ENCODE measurements around the gene SH3RF1.

The SH3RF1 gene

DNA sequence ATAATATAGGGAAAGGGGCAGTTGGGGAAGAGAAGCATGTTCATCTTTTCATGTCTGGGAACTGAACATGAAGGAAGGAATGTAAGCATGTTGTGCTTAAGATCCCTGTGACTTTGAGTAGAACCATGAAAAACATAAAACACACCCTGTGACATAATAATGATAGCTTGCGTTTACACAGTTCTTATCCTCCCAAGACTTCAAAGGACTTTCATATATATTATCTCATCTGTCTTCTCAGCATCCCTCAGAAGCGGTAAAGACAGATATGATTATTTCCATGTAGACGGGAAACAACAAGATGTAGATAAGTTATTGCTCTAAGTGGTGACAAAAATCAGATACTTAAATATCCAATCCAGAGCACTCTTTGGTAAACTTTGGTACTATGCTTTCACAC, 3.3 kb upstream of the SH3RF1 start:
- DNase-seq = no peak

- DNase-seq = peak; percentile 47
Observed at GRCh38 chr4:169272265-169272886, 1.6 kb upstream of the SH3RF1 start.

DNA sequence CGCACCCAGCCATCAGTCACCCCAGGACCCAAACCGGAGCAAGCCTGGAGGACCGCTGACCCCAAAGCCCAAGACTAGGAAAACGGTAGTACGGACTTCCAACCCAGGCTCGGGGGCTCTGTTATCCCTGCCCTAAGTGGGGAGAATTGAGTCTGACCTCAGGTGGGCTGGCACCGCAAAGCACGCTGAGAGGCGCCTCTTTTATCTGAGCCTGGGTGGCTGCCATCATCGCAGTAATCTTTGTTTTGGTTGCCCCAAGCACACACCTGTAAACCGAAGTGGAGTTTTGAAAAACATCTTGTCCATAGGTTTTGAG, 894 bp upstream of the SH3RF1 start:
- no peak for DNase-seq

DNA sequence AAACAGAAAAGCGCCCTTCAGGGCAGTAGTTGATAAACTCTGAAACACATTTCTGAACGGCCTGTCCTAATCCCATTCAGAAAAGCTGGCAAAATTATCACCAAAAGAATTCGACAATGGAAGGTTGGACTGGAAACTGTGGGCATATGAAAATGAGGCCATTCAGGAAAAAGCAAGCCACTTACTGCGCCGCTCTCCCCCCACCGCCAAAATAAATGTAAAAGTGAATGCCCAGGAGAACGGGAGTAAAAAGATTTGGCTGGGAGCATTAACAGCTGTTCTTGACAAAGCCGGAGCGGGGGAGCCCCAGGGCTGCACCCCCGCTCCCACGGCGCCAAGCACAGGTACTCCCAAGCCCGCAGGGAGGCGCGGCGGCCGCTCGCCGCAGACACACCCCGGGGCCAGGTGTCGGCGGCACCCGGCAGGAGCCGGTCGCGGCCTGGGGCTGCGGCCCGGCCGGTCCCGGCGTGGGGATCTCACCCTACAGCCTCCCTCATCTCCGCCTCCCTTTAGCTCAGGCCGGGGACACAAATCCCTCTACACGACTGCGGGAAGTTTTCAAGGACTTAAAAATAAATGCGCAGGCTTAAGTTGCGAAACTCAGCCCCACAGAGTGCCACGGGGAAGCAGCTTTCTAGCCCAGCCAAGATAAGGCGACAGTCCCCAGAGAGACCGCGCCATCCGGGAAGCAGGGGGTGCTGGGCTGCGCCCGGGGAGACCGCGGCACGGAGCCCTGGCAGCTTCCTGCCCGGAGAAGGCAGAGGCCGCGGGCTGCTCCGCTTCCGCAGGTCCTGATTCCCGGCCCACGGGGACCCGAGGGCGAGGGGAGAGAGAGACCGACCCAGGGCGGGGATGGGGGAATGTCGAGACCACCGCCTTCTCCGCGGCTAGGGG, 593 bp downstream of the SH3RF1 start:
- DNase-seq = peak; percentile 79

- peak; percentile 24 for DNase-seq
Observed at GRCh38 chr4:169268951-169269760, 1.6 kb downstream of the SH3RF1 start.

DNA sequence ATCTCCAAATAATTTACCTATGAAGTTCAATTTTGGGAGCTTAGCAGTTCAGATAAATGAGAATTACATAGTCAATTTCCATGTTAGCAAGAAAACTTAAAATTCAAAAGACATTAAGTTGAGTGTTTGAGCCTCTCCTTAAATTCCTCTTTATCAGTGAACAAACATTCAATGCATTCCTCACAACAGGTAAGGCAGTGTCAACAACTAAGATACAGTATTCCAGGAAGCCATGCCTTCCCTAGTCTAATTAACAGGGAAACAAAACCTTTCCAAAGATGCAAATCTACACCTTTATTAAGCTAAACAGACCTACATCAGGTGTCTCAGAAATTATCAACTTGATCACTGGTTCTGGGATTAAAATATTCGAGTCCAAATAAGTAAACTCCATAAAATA, 3.7 kb downstream of the SH3RF1 start:
- DNase-seq = no peak

DNA sequence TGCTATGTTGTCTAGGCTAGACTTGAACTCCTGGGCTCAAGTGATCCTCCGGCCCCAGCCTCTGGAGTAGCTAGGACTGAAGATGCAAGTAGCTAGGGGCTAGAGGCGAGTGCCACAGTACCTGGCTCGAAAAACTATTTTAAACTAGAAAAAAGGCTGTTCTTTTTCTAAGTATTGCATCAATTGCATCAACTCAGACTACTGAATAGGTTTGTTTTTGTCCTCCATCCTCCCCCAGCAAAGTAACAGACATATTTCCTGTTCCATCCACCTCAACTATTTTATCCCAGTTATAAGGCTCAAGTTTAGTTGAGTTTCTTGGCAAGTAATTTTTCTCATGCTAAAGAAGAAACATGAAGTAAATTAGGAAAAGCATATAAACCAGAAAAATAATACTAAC, 4.1 kb downstream of the SH3RF1 start:
- no peak for DNase-seq

DNA sequence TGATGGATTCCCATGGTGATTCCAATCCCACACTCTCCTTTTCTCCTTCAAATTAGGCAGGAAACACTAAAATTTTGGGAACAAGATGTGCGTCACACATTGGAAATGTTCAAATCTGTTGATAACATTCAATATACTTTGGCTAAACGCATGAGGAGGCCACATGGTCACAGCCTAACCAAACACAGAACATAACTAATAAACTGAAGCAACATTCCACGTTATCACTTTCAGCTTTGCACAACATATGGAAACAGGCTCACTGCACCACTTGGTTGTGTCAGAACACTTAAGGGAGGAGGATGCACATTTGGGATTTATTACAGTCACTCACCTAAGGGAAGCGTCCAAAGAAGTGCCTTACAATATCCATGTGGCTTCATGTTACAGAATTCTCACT, 4.7 kb downstream of the SH3RF1 start:
- DNase-seq = no peak

DNA sequence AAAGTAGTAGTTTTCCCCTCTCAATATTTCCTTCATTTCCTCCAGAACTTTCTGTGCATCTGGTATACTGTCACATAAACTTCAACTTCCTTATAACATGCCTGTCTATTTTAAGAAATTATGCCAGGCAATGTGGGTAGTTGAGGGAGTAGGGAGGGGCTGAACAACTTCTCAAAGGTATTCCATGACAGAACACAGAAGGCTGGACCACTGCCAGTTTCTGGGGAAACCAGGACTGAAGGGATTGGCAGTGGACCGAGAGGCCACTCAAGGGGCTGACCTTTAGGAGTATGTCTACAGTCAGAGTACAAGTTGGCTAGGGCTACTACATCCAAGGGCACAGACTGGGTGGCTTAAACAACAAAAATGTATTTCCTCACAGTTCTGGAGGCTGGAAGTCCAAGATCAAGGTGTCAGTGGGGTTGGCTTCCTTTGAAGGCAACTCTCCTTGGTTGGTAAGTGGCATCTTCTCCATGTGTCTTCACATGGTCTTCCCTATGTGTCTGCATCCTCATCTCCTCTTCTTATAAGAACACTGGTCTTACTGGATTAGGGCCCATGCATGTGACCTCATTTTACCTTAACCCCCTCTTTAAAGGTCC, 6.9 kb downstream of the SH3RF1 start:
- DNase-seq = peak; percentile 27

DNA sequence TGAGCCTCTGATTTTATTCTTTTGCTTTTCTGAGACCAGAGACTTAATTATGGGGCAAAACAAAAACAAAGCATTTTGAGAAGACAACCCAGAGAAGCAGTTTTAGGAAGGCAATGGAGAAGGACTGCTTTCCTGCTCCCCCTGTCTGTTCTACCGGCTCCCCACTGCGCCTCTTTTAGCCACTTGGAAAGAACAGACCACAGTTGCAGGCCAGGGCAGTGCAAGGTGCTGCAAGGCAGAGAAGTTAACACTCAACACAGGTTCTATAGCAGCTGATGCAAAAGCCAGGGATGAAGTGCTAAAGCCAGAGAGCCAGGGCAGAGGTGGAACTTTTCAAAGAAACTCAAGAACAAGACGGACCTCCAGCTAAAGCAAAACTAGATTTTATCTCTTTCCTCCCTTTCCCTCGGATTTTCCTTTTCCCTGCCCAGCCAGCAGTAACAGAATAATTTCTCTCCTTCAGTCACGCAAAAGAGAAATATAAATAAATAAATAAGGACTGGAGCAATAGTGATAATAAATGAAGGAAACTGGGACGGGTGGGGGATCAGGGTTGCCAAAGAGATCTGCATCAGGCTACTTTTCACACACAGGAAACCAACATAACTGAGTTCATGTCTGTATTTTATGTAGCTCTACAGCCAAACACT, 10.4 kb downstream of the SH3RF1 start:
- DNase-seq = no peak

- DNase-seq = no peak
Observed at GRCh38 chr4:169259271-169259670, 11.5 kb downstream of the SH3RF1 start.

DNA sequence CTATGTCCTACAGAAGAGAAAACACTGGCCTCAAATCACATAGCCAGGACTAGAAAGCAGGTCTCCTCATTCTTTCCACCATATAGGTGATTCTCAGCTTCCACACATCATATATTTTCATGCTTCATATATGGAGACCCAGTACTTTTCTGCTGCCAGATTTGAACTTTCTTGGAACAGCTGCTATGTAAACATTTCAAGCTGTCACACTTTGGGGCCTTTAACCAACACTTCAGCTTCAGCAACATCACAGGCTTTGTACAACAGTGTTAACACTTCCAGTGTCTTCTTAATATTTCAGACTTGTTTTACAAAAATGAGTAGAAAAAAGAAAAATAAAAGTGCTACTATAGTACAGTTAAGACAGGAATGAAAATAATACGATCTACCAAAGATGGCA, 12.6 kb downstream of the SH3RF1 start:
- no peak for DNase-seq

- DNase-seq = no peak
Observed at GRCh38 chr4:169256856-169257761, 13.6 kb downstream of the SH3RF1 start.

DNA sequence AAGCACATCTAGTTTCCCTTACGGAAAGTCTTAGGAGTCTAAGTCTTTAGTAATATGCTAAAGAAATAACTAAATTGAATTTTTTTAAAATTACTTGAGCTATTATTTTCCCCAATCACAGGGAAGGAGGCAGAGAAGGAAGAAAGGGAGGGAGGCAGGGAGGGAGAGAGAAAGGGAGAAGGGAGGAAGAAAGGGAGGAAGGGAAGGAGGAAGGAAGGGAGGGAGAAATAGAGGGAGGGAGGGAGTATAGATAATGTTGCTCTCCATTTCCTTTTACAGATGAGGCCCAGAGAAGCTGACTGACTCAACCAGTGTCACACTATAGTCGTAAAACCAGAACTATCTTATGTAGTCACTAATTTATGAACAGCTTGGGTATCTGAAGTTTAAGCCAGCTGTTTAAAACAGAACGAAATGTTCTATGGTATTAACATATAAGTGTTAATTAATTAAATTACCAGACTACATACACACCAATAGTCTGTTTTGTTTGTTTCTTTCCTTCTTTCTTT, 14.6 kb downstream of the SH3RF1 start:
- no peak for DNase-seq

DNA sequence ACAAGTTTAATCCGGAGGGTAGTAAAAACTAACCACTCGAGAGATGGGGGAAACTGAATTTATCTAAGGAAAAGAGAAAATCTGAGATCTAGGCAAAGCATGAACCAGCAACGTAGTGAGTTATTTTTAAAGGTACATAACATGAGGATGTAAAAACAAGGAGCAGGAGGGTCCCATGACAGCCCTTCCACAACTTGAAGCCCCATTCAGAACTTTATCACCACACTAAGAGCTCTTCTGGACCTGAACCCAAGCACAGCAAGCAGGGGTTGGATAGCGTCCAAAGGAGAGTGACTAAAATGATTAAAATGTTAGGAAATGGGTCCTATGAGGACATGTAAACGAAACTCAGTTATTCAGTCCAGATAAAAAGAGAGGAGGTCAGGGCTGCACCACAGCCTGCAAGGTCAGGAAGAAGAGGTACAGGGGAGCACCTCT, 16.2 kb downstream of the SH3RF1 start:
- DNase-seq = no peak

GRCh38 chr4:169253904-169254303, 16.9 kb downstream of the SH3RF1 start:
- no peak for DNase-seq

- no peak for DNase-seq
Observed at GRCh38 chr4:169253113-169253671, 17.6 kb downstream of the SH3RF1 start.

- peak; percentile 83 for DNase-seq
Observed at GRCh38 chr4:169252339-169253112, 18.2 kb downstream of the SH3RF1 start.

DNA sequence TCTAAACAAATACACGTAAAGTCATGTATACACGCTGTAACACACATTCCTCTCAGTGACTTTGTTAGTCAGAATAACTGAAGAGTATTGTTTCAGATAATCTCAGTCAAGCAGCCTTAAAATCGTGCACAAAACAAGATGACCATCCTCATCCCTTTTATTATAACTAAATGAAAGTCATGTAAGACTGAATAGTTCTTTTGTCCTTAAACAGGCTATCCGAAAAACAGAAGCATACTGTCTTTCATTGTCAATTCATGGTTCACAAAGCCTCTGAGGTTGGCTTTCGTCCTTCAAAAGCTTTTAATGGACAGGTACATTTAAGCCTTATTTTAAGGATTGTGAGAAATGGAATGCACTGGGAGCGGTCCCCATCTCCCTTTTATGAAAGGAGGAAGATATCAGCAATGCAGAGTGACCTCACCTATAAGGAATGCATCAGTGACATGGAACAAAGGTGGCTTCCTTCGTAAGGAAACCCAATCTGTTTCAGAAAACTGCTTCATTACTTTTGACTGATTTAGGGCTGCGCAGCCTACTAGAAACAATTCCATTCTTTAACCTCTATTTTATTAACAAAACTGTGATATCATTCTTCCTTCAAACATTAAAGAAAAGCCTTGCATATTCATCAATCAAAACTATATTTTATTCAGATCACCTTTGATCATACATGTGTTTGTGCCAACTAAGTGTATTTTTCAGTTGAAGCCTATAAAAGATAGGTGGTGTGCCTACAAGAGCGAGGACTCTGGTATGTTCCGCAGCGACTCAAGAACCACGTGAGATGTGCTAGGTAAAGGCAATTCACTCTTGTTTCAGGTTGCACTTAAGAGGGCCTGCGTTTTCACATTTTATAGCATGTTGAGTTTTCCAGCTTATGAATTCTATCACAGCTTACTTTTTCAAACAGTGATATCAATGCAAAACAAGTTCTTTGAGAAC, 19.2 kb downstream of the SH3RF1 start:
- no peak for DNase-seq
